Glutamatergic neuron (in vitro differentiated cells): ENCODE results near the gene AHNAK. TPM values are rescaled to one million over a fixed set of nuclear protein-coding genes. Genes with fewer than 3 reads are reported as not detected.

Experiments
- DNase-seq: peaks from one replicate; pipeline ENCODE4 v3.0.0; 2022
- H3K27ac Mint-ChIP-seq: one replicate; pipeline ENCODE4 v1.8.0; 2020; ENCODE audit warnings: mild to moderate bottlenecking, mixed read lengths, inconsistent platforms; ENCODE audit not compliant: unreplicated experiment
- H3K27me3 Mint-ChIP-seq: one replicate; pipeline ENCODE4 v1.8.0; 2020; ENCODE audit warnings: mild to moderate bottlenecking, moderate library complexity, mixed read lengths, inconsistent platforms; ENCODE audit not compliant: unreplicated experiment
- H3K36me3 Mint-ChIP-seq: one replicate; pipeline ENCODE4 v1.8.0; 2020; ENCODE audit warnings: mild to moderate bottlenecking, mixed read lengths, inconsistent platforms; ENCODE audit not compliant: unreplicated experiment
- H3K4me1 Mint-ChIP-seq: one replicate; pipeline ENCODE4 v1.8.0; 2020; ENCODE audit warnings: mild to moderate bottlenecking, low read depth, mixed read lengths, inconsistent platforms; ENCODE audit not compliant: unreplicated experiment
- H3K4me3 Mint-ChIP-seq: one replicate; pipeline ENCODE4 v1.8.0; 2020; ENCODE audit warnings: mild to moderate bottlenecking, mixed read lengths, inconsistent platforms; ENCODE audit not compliant: unreplicated experiment
- H3K9me3 Mint-ChIP-seq: one replicate; pipeline ENCODE4 v1.8.0; 2020; ENCODE audit warnings: mild to moderate bottlenecking, moderate library complexity, mixed read lengths, inconsistent platforms; ENCODE audit not compliant: unreplicated experiment
- total RNA-seq: library from RNA; stranded (reverse); fragmentation: NEBNext Ultra II Directional; extraction: Animal tissue kit (Norgen Biotek cat#: 25700); gene quantifications from one replicate; pipeline ENCODE4 v1.2.1, GENCODE V29; 2021; ENCODE audit not compliant: unreplicated experiment
- TF ChIP-seq, protein P1 (sequence below): fragments of 200-600 bp; sonication (generic); IDR thresholded peaks from one replicate; pipeline ENCODE4 v1.5.0; 2021; ENCODE audit not compliant: partially characterized antibody, unreplicated experiment

AHNAK gene
- total RNA-seq, 1 donor from 2014 or later: 4.5 TPM

DNA sequence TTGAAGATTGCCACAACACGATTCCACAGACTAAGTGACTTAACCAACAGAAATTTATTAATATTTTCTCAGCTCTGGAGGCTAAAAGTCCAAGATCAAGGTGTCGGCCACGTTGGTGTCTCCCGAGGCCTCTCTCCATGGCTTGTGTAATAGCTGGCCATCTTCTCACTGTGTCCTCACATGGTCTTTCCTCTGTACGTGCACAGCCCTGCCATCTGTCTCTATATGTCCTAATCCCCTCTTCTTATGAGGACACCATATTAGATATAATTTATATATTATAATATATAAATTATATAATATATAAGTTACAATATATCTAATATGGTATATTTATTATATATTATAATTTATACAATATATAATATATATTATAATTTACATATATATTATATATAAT lies 152.9 kb downstream of the AHNAK start:
- H3K27me3 Mint-ChIP-seq: peaks cover 8% of the 10 kb centered on the region
- peaks cover 7% of the 10 kb centered on the region for H3K36me3 Mint-ChIP-seq
- TF ChIP-seq, protein P1, sequence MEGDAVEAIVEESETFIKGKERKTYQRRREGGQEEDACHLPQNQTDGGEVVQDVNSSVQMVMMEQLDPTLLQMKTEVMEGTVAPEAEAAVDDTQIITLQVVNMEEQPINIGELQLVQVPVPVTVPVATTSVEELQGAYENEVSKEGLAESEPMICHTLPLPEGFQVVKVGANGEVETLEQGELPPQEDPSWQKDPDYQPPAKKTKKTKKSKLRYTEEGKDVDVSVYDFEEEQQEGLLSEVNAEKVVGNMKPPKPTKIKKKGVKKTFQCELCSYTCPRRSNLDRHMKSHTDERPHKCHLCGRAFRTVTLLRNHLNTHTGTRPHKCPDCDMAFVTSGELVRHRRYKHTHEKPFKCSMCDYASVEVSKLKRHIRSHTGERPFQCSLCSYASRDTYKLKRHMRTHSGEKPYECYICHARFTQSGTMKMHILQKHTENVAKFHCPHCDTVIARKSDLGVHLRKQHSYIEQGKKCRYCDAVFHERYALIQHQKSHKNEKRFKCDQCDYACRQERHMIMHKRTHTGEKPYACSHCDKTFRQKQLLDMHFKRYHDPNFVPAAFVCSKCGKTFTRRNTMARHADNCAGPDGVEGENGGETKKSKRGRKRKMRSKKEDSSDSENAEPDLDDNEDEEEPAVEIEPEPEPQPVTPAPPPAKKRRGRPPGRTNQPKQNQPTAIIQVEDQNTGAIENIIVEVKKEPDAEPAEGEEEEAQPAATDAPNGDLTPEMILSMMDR: no peak
- no peak overlapping the region for H3K4me3 Mint-ChIP-seq
- no peak for DNase-seq
- no peak overlapping the region for H3K27ac Mint-ChIP-seq
- H3K4me1 Mint-ChIP-seq: peaks cover 39% of the 10 kb centered on the region
- peaks cover 9% of the 10 kb centered on the region for H3K9me3 Mint-ChIP-seq

GRCh38 chr11:62393061-62393611 lies 153.5 kb downstream of the AHNAK start:
- peaks cover 33% of the 10 kb centered on the region for H3K4me1 Mint-ChIP-seq
- H3K36me3 Mint-ChIP-seq: peaks cover 7% of the 10 kb centered on the region
- H3K27ac Mint-ChIP-seq: no peak overlapping the region
- peaks cover 9% of the 10 kb centered on the region for H3K9me3 Mint-ChIP-seq
- H3K4me3 Mint-ChIP-seq: no peak overlapping the region
- DNase-seq: no peak
- TF ChIP-seq, protein P1: no peak
- peaks cover 8% of the 10 kb centered on the region for H3K27me3 Mint-ChIP-seq

GRCh38 chr11:62392506-62392905 lies 154.1 kb downstream of the AHNAK start:
- no peak for DNase-seq
- peaks cover 9% of the 10 kb centered on the region for H3K9me3 Mint-ChIP-seq
- H3K4me3 Mint-ChIP-seq: peak overlapping the region; percentile 21
- H3K36me3 Mint-ChIP-seq: peaks cover 7% of the 10 kb centered on the region
- H3K27ac Mint-ChIP-seq: no peak overlapping the region
- peaks cover 8% of the 10 kb centered on the region for H3K27me3 Mint-ChIP-seq
- TF ChIP-seq, protein P1: no peak
- H3K4me1 Mint-ChIP-seq: peaks cover 28% of the 10 kb centered on the region

GRCh38 chr11:62391642-62392425 lies 154.8 kb downstream of the AHNAK start:
- TF ChIP-seq, protein P1: no peak
- Mint-ChIP-seq H3K27me3 (peaks cover 8% of the 10 kb centered on the region), H3K9me3 (peaks cover 9% of the 10 kb centered on the region), H3K27ac (no peak overlapping the region), H3K36me3 (peaks cover 7% of the 10 kb centered on the region), H3K4me1 (peaks cover 30% of the 10 kb centered on the region), H3K4me3 (peak overlapping the region; percentile 21)
- DNase-seq: no peak

DNA sequence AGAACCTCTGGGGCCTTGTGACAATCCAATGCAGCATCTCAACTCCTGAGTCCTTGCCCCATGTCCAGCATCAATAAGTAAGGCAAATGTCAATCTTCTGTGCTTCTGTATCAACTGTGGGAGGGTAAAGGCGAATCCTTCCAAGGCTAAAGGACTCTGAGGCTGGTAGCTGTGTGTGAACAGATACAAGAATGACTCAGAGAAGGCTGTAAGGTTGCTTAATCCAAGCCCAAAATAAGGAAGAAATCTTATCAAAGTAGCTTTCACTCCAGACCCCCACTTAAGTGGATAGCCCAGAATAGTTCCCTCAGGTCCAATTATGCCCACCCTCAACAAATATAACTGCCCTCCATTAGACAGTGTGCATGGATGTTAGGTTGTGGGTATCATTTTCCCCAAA lies 155.9 kb downstream of the AHNAK start:
- no peak for DNase-seq

More for the DNA sequence above, 155.9 kb downstream of the AHNAK start:
- TF ChIP-seq, protein P1: no peak
- Mint-ChIP-seq H3K4me3 (no peak overlapping the region), H3K27ac (no peak overlapping the region), H3K36me3 (peaks cover 7% of the 10 kb centered on the region), H3K9me3 (peaks cover 9% of the 10 kb centered on the region), H3K27me3 (peaks cover 6% of the 10 kb centered on the region), H3K4me1 (peaks cover 27% of the 10 kb centered on the region)
